Rectal smooth muscle tissue (tissue), 1 donor: ENCODE results near the gene ARFGAP1.

Source experiments
- H3K27ac ChIP-seq: one replicate; pipeline ENCODE4 v1.7.0; 2013; ENCODE audit warnings: low read depth, low read length, inconsistent platforms
- H3K27me3 ChIP-seq: one replicate; pipeline ENCODE4 v1.7.0; 2013; ENCODE audit warnings: low read length; ENCODE audit not compliant: control insufficient read depth, insufficient read depth
- H3K36me3 ChIP-seq: one replicate; pipeline ENCODE4 v1.7.0; 2013; ENCODE audit warnings: low read length; ENCODE audit not compliant: control insufficient read depth, insufficient read depth
- H3K4me1 ChIP-seq: one replicate; pipeline ENCODE4 v1.7.0; 2013; ENCODE audit warnings: low read length; ENCODE audit not compliant: control insufficient read depth, insufficient read depth
- H3K4me3 ChIP-seq: one replicate; pipeline ENCODE4 v1.7.0; 2013; ENCODE audit warnings: low read length
- H3K9ac ChIP-seq: one replicate; pipeline ENCODE4 v1.7.0; 2013; ENCODE audit warnings: low read length

The ARFGAP1 gene

GRCh38 chr20:63233924-63234323, 38.7 kb upstream of the ARFGAP1 start:
- no peaks in the 10 kb centered on the region for H3K4me1 ChIP-seq
- no peak overlapping the region for H3K4me3 ChIP-seq
- H3K27me3 ChIP-seq, result no peaks in the 10 kb centered on the region
- H3K36me3 ChIP-seq, result no peaks in the 10 kb centered on the region
- no peak overlapping the region for H3K27ac ChIP-seq
- no peak overlapping the region for H3K9ac ChIP-seq

GRCh38 chr20:63234693-63235398, 37.8 kb upstream of the ARFGAP1 start:
- H3K27me3 ChIP-seq, result no peaks in the 10 kb centered on the region
- no peak overlapping the region for H3K9ac ChIP-seq
- H3K4me1 ChIP-seq, result no peaks in the 10 kb centered on the region
- H3K36me3 ChIP-seq, result no peaks in the 10 kb centered on the region
- no peak overlapping the region for H3K27ac ChIP-seq
- H3K4me3 ChIP-seq, result no peak overlapping the region

GRCh38 chr20:63235399-63235983, 37.1 kb upstream of the ARFGAP1 start, which contains the start of gene BIRC7:
BIRC7 (plus strand) TSS chr20:63235905; CDS start chr20:63236097, 192 bp downstream.
- Histone ChIP-seq H3K4me1 (no peaks in the 10 kb centered on the region), H3K27ac (no peak within 1 kb of the TSS), H3K36me3 (no peaks in the 10 kb centered on the region), H3K27me3 (no peaks in the 10 kb centered on the region), H3K4me3 (no peak within 1 kb of the TSS), H3K9ac (no peak within 1 kb of the TSS)

GRCh38 chr20:63236116-63236837, 36.3 kb upstream of the ARFGAP1 start:
- Histone ChIP-seq H3K9ac (no peak overlapping the region), H3K36me3 (no peaks in the 10 kb centered on the region), H3K4me3 (no peak overlapping the region), H3K27me3 (no peaks in the 10 kb centered on the region), H3K27ac (no peak overlapping the region), H3K4me1 (no peaks in the 10 kb centered on the region)

GRCh38 chr20:63238031-63238430, 34.6 kb upstream of the ARFGAP1 start:
- H3K4me3 ChIP-seq, result no peak overlapping the region
- H3K9ac ChIP-seq, result no peak overlapping the region
- no peaks in the 10 kb centered on the region for H3K27me3 ChIP-seq
- H3K4me1 ChIP-seq, result no peaks in the 10 kb centered on the region
- no peak overlapping the region for H3K27ac ChIP-seq
- H3K36me3 ChIP-seq, result no peaks in the 10 kb centered on the region

- Histone ChIP-seq H3K4me1 (no peaks in the 10 kb centered on the region), H3K27ac (no peak overlapping the region), H3K27me3 (no peaks in the 10 kb centered on the region), H3K4me3 (no peak overlapping the region), H3K36me3 (no peaks in the 10 kb centered on the region), H3K9ac (no peak overlapping the region)
Measured at GRCh38 chr20:63238514-63239125, 34.0 kb upstream of the ARFGAP1 start.

GRCh38 chr20:63239431-63239830, 33.2 kb upstream of the ARFGAP1 start:
- no peaks in the 10 kb centered on the region for H3K36me3 ChIP-seq
- H3K27me3 ChIP-seq, result no peaks in the 10 kb centered on the region
- H3K4me3 ChIP-seq, result no peak overlapping the region
- no peak overlapping the region for H3K9ac ChIP-seq
- no peaks in the 10 kb centered on the region for H3K4me1 ChIP-seq
- no peak overlapping the region for H3K27ac ChIP-seq

GRCh38 chr20:63240004-63240403, 32.6 kb upstream of the ARFGAP1 start:
- Histone ChIP-seq H3K36me3 (no peaks in the 10 kb centered on the region), H3K4me3 (no peak overlapping the region), H3K27me3 (no peaks in the 10 kb centered on the region), H3K4me1 (no peaks in the 10 kb centered on the region), H3K27ac (no peak overlapping the region), H3K9ac (no peak overlapping the region)

GRCh38 chr20:63241272-63241671, 31.3 kb upstream of the ARFGAP1 start:
- no peaks in the 10 kb centered on the region for H3K36me3 ChIP-seq
- H3K4me1 ChIP-seq, result no peaks in the 10 kb centered on the region
- H3K9ac ChIP-seq, result no peak overlapping the region
- H3K27ac ChIP-seq, result no peak overlapping the region
- no peaks in the 10 kb centered on the region for H3K27me3 ChIP-seq
- no peak overlapping the region for H3K4me3 ChIP-seq

GRCh38 chr20:63242736-63243135, 29.9 kb upstream of the ARFGAP1 start:
- no peak overlapping the region for H3K27ac ChIP-seq
- H3K9ac ChIP-seq, result no peak overlapping the region
- peaks cover under 1% of the 10 kb centered on the region for H3K27me3 ChIP-seq

GRCh38 chr20:63243604-63244247, 28.9 kb upstream of the ARFGAP1 start:
- Histone ChIP-seq H3K36me3 (no peaks in the 10 kb centered on the region), H3K4me1 (no peaks in the 10 kb centered on the region), H3K4me3 (no peak overlapping the region), H3K27me3 (peaks cover 3% of the 10 kb centered on the region), H3K9ac (no peak overlapping the region), H3K27ac (no peak overlapping the region)

More at GRCh38 chr20:63242736-63243135, 29.9 kb upstream of the ARFGAP1 start:
- Histone ChIP-seq H3K36me3 (no peaks in the 10 kb centered on the region), H3K4me1 (no peaks in the 10 kb centered on the region), H3K4me3 (no peak overlapping the region)

- Histone ChIP-seq H3K27ac (no peak overlapping the region), H3K9ac (no peak overlapping the region), H3K36me3 (no peaks in the 10 kb centered on the region), H3K27me3 (peaks cover 3% of the 10 kb centered on the region), H3K4me1 (no peaks in the 10 kb centered on the region), H3K4me3 (no peak overlapping the region)
Measured at GRCh38 chr20:63244468-63244867, 28.1 kb upstream of the ARFGAP1 start.
